Lung (tissue), 12 donors: ENCODE results near the gene GNA15. TPM values are rescaled to one million over a fixed set of nuclear protein-coding genes. Genes with fewer than 3 reads are reported as not detected.

Experiments used
- ATAC-seq: fragments of 200-7000 bp; cut with Tn5 transposase; one replicate; pipeline ENCODE4 v1.9.1; 2020; ENCODE audit warnings: moderate number of reproducible peaks; ENCODE audit not compliant: insufficient read depth, low FRiP score
- DNase-seq, 3 donors: peaks; one replicate each; pipeline ENCODE4 v3.0.0-alpha.2; 2013 to 2017
- H3K27ac ChIP-seq, 2 donors: one replicate each; pipeline ENCODE4 v1.5.1; 2013; ENCODE audit warnings: mild to moderate bottlenecking in 2 of 2, moderate library complexity in 2 of 2, control low read depth in 1 of 2, inconsistent platforms in 1 of 2, low read depth in 1 of 2, low read length in 1 of 2
- H3K27me3 ChIP-seq, 3 donors: one replicate each; pipeline ENCODE4 v1.5.1; 2013; ENCODE audit warnings: low read length in 2 of 3; ENCODE audit not compliant: control insufficient read depth in 3 of 3, insufficient read depth in 3 of 3
- H3K36me3 ChIP-seq, 4 donors: one replicate each; pipeline ENCODE4 v1.5.1; 2013; ENCODE audit warnings: low read length in 4 of 4, mild to moderate bottlenecking in 1 of 4, moderate library complexity in 1 of 4; ENCODE audit not compliant: control insufficient read depth in 4 of 4, insufficient read depth in 4 of 4
- H3K4me1 ChIP-seq, 5 donors: one replicate each; pipeline ENCODE4 v1.5.1; 2013; ENCODE audit warnings: low read length in 5 of 5, mild to moderate bottlenecking in 2 of 5, moderate library complexity in 1 of 5; ENCODE audit not compliant: control insufficient read depth in 5 of 5, insufficient read depth in 5 of 5
- H3K4me3 ChIP-seq: one replicate; pipeline ENCODE4 v1.5.1; 2013; ENCODE audit warnings: mild to moderate bottlenecking, control low read depth, moderate library complexity
- H3K9ac ChIP-seq, 2 donors: one replicate each; pipeline ENCODE4 v1.5.1; 2013; ENCODE audit warnings: low read length in 2 of 2, control low read depth in 1 of 2; ENCODE audit not compliant: insufficient read depth in 1 of 2
- H3K9me3 ChIP-seq, 4 donors: one replicate each; pipeline ENCODE4 v1.5.1; 2013; ENCODE audit warnings: low read length in 3 of 4, mild to moderate bottlenecking in 1 of 4, moderate library complexity in 1 of 4; ENCODE audit not compliant: control insufficient read depth in 4 of 4, insufficient read depth in 3 of 4
- whole genome bisulfite sequencing, 2 donors: extraction: QIAGEN DNeasy Blood & Tissue Kit; methylation state at CpG; one replicate each; pipeline ENCODE4 v1.1.7; 2013; 5-methylcytosine and 5-hydroxymethylcytosine counted together
- polyA plus RNA-seq, 2 donors: library from polyadenylated mRNA; stranded (reverse); fragments of 200-250 nt; gene quantifications; one replicate each; pipeline ENCODE4 v1.2.1, GENCODE V29; 2013
- total RNA-seq, 2 donors: library from RNA; depleted of rRNA in 1 of 2; stranded (reverse); fragments of >200 nt in 1 of 2; gene quantifications; one replicate each; pipeline ENCODE4 v1.2.1, GENCODE V29; 2014 to 2021
- TF ChIP-seq, protein P1 (sequence below): IDR thresholded peaks from 2 replicates; pipeline ENCODE4 v1.5.1; 2012; ENCODE audit warnings: mild to moderate bottlenecking; ENCODE audit errors: control extremely low read depth, extremely low read depth
- donor health status: control.
- donor health status: control.
- donor health status: Bipolar disorder and iron deficiency.
- donor health status: healthy.
- donor health status: DM: yes; HTN: yes; CAD: no.

The GNA15 gene
- total and polyA plus RNA-seq, 4 donors, result 18.6 to 65.4 (median 28.7) TPM

DNA sequence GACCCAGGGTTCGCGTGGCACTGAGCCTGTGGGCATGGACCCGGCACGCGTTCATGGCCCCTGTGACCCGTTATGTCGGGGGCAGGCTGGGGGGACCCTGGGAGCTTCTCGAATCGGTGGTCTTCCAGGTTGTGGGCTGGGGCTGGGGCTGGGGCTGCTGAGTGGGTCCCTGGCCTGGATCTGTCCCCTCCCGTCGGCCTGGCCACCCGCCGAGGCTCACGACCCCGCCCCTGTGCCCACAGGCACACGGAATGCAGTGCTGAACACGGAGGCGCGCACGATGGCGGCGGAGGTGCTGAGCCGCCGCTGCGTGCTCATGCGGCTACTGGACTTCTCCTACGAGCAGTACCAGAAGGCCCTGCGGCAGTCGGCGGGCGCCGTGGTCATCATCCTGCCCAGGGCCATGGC, 56.4 kb downstream of the GNA15 start:
- H3K27ac ChIP-seq, result no peak overlapping the region
- peaks cover 0 to 12% (median 0%) of the 10 kb centered on the region in 5 donors for H3K4me1 ChIP-seq
- no peak for ATAC-seq
- no peak for DNase-seq
- H3K4me3 ChIP-seq, result no peak overlapping the region
- WGBS, 2 donors, result 96 to 98% methylated on average over 28 to 32 of the region's 32 CpGs
- H3K9me3 ChIP-seq, result no peaks in the 10 kb centered on the region
- peaks cover 0 to 44% (median 0%) of the 10 kb centered on the region in 4 donors for H3K36me3 ChIP-seq
- no peak overlapping the region for H3K9ac ChIP-seq
- no peaks in the 10 kb centered on the region for H3K27me3 ChIP-seq
- TF ChIP-seq, protein P1, sequence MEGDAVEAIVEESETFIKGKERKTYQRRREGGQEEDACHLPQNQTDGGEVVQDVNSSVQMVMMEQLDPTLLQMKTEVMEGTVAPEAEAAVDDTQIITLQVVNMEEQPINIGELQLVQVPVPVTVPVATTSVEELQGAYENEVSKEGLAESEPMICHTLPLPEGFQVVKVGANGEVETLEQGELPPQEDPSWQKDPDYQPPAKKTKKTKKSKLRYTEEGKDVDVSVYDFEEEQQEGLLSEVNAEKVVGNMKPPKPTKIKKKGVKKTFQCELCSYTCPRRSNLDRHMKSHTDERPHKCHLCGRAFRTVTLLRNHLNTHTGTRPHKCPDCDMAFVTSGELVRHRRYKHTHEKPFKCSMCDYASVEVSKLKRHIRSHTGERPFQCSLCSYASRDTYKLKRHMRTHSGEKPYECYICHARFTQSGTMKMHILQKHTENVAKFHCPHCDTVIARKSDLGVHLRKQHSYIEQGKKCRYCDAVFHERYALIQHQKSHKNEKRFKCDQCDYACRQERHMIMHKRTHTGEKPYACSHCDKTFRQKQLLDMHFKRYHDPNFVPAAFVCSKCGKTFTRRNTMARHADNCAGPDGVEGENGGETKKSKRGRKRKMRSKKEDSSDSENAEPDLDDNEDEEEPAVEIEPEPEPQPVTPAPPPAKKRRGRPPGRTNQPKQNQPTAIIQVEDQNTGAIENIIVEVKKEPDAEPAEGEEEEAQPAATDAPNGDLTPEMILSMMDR, result no peak

DNA sequence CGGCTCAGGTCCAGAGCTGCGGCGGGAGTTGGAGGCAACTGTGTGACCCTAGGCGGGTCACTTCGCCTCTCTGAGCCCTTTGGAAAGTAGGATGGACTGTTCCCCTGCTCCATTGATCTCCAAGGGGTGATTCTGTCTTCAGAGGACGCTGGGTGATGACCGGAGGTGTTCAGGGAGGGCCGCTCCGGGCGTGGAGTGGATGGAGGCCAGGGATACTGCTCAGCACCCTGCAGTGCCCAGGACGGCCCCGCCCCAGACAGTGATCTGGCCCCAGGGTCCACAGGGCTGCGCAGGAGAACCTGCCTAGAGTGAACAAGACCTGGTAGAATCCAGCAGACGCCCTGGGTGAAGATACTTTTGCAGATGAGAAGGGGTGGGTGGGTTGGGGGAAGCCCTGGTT, 56.9 kb downstream of the GNA15 start:
- DNase-seq, result no peak
- 94 to 95% methylated on average over 14 of the region's 14 CpGs for WGBS, 2 donors
- Histone ChIP-seq H3K36me3 (peaks cover 0 to 44% (median 0%) of the 10 kb centered on the region in 4 donors), H3K27ac (no peak overlapping the region), H3K9ac (no peak overlapping the region), H3K27me3 (no peaks in the 10 kb centered on the region), H3K4me1 (peaks cover 0 to 8% (median 0%) of the 10 kb centered on the region in 5 donors), H3K4me3 (no peak overlapping the region), H3K9me3 (no peaks in the 10 kb centered on the region)
- no peak for ATAC-seq
- TF ChIP-seq, protein P1, result no peak

DNA sequence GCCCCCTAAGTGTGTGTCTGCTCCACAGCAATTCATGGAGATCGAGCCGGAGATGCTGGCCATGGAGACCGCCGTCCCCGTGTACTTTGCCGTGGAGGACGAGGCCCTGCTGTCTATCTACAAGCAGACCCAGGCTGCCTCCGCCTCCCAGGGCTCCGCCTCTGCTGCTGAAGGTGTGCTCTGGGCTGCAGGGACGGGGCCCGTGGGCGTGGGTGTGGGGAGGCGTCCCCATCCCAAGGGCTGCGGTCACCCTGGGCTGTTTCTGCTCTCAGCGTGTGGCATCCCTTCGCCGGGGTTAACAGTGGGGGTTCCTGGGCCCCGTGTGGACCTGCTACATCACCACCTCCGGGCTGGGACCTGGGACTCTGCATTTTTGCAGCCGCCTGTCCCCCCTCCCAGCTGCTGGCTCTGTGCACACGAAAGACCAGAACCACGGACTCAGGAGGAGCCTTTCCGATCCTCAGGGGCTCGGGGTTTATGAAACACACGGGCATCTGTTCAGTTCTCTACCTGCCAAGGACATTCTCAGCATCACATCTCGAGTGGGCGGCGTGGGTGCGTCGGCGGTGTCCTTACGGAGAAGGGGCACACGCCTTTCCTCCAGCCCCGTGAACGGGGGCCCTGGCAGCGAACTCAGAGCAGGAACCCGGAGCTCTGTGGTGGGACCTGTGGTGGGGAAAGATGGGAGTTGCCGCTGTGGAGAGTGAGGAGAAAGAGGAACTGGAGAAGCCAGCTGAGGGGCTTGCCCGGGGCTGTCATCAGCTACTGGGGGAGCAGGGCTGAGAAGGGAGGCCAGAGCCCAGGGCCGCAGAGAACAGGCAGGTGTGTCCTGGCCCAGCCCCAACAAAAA, 57.6 kb downstream of the GNA15 start:
- Histone ChIP-seq H3K9me3 (no peaks in the 10 kb centered on the region), H3K27ac (no peak overlapping the region), H3K4me1 (peaks cover 0 to 2% (median 0%) of the 10 kb centered on the region in 5 donors), H3K27me3 (no peaks in the 10 kb centered on the region), H3K4me3 (no peak overlapping the region), H3K36me3 (peaks cover 0 to 48% (median 0%) of the 10 kb centered on the region in 4 donors), H3K9ac (no peak overlapping the region)
- TF ChIP-seq, protein P1, result no peak
- no peak for DNase-seq
- no peak for ATAC-seq
- WGBS, 2 donors, result 66 to 83% methylated on average over 40 of the region's 40 CpGs
